ENCODE data around the gene SDHC. TPM values are rescaled to one million over a fixed set of nuclear protein-coding genes. Genes with fewer than 3 reads are reported as not detected.

The SDHC gene
- total and polyA plus RNA-seq, 3 experiments from 2014 or later, result 199 to 232 (median 226) TPM

DNA sequence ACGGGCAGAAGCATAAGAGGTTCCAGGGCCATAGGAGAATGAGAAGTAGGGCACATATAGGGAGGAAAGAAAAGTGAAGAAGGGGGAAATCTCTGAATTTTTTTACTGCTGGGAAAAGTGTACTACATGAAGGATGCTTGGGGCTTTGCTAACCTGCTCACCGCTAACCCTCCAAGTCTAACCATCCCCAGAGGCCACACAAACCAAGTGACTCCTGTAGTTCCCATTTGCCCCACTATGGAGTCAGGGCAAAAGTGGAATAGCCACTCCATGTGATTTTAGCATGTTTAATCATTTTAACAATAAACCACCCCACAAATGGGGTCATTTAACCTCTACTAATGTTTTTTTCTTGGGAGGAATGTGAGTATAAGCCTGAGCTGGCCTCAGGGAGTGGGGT lies 29.1 kb upstream of the SDHC start:
- H3K27ac Mint-ChIP-seq, result peak overlapping the region in 1 of 8 donors; percentile 36
- Histone ChIP-seq H3K36me3 (ENCODE audit: insufficient read depth, low read length) (no peaks in the 10 kb centered on the region), H3K4me1 (ENCODE audit: insufficient read depth, low read length) (no peaks in the 10 kb centered on the region), H3K9me3 (ENCODE audit: low read length) (no peaks in the 10 kb centered on the region), H3K27me3 (ENCODE audit: insufficient read depth, low read length, poor library complexity, severe bottlenecking) (no peaks in the 10 kb centered on the region), H3K27ac (ENCODE audit: low read depth, low read length) (no peak overlapping the region), H3K4me3 (ENCODE audit: low read length) (no peak overlapping the region)
- peaks cover 0 to 7% (median 7%) of the 10 kb centered on the region in 3 donors for H3K36me3 Mint-ChIP-seq
- ChIA-PET CTCF (no interaction called here), POLR2A (interaction anchor here (0.7 kb wide), 1 partner anchor 180 kb away, joined by 4 read pairs; no protein-coding TSS in a partner anchor)
- no peak for DNase-seq
- peaks cover 0 to 3% of the 10 kb centered on the region in 2 donors for H3K27me3 Mint-ChIP-seq
- no peaks in the 10 kb centered on the region for H3K9me3 Mint-ChIP-seq
- no peak overlapping the region for H3K4me3 Mint-ChIP-seq
- no peaks in the 10 kb centered on the region for H3K4me1 Mint-ChIP-seq

DNA sequence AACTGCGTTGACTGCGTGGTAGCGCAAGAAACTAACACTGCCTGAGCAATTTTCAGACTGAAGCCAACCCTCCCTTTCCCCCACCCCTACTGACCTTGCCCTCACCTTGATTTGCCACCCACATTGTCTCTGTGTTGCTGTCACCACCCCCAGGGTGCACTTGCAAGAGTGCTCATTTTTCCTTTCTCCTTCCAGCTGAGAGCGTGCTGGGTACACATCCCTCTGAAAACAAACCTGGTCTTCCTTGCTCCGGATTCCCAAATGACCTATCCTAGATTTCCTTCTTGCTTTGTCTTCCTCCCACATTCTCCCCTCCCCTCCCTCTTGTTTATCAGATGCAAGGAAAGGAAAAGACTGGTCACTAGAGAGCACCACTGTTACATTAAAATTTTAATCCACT lies 28.7 kb upstream of the SDHC start:
- peaks cover 0 to 7% (median 3%) of the 10 kb centered on the region in 3 donors for H3K36me3 Mint-ChIP-seq
- H3K27ac Mint-ChIP-seq, result peak overlapping the region in 1 of 8 donors; percentile 38
- H3K4me3 Mint-ChIP-seq, result no peak overlapping the region
- Histone ChIP-seq H3K4me1 (ENCODE audit: insufficient read depth, low read length) (no peaks in the 10 kb centered on the region), H3K27me3 (ENCODE audit: insufficient read depth, low read length, poor library complexity, severe bottlenecking) (no peaks in the 10 kb centered on the region), H3K9me3 (ENCODE audit: low read length) (no peaks in the 10 kb centered on the region), H3K27ac (ENCODE audit: low read depth, low read length) (no peak overlapping the region), H3K36me3 (ENCODE audit: insufficient read depth, low read length) (no peaks in the 10 kb centered on the region), H3K4me3 (ENCODE audit: low read length) (no peak overlapping the region)
- CTCF ChIA-PET, result no interaction called here
- H3K4me1 Mint-ChIP-seq, result no peaks in the 10 kb centered on the region
- H3K9me3 Mint-ChIP-seq, result no peaks in the 10 kb centered on the region
- peaks cover 0 to 3% of the 10 kb centered on the region in 2 donors for H3K27me3 Mint-ChIP-seq
- DNase-seq, result no peak
- POLR2A ChIA-PET, result interaction anchor here (0.7 kb wide), 1 partner anchor 180 kb away, joined by 4 read pairs; no protein-coding TSS in a partner anchor

DNA sequence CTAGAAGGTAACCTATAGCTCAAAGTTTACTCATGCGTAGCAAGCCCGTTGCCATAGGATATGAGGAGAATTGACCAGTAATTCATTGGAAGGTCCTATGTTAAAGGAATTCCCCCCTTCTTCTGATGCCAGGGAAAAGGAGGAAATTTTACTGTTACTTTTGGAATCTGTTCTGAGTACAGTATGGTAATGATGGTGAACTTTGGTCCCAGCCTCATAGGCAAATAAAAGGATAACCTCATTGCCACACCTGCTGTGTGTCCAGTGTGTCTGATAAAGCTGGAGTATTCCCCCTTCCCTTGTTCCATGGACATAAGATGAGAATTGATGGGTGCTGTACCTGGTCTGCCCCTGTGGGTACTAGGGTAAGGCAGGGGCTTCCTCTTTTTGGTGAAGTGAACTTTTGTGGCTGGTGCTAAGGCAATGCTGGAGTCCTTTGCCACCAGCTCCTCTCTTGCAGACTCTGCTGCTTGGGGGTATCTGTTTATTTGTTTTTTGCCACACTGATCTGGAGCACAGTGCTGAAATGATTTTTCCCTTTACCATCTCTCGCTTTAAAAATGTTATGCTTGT lies 26.6 kb upstream of the SDHC start:
- H3K36me3 ChIP-seq (ENCODE audit: insufficient read depth, low read length), result no peaks in the 10 kb centered on the region
- Mint-ChIP-seq H3K27me3 (peaks cover 0 to 4% of the 10 kb centered on the region in 2 donors), H3K27ac (no peak overlapping the region), H3K9me3 (no peaks in the 10 kb centered on the region), H3K4me3 (no peak overlapping the region), H3K36me3 (peaks cover 0 to 6% (median 3%) of the 10 kb centered on the region in 3 donors), H3K4me1 (peaks cover 0 to 4% (median 0%) of the 10 kb centered on the region in 3 donors)
- no peak overlapping the region for H3K4me3 ChIP-seq (ENCODE audit: low read length)
- H3K4me1 ChIP-seq (ENCODE audit: insufficient read depth, low read length), result no peaks in the 10 kb centered on the region
- no peaks in the 10 kb centered on the region for H3K9me3 ChIP-seq (ENCODE audit: low read length)
- H3K27me3 ChIP-seq (ENCODE audit: insufficient read depth, low read length, poor library complexity, severe bottlenecking), result no peaks in the 10 kb centered on the region
- ChIA-PET POLR2A (interaction anchor here (0.6 kb wide), 1 partner anchor 29 kb away, joined by 5 read pairs; no protein-coding TSS in a partner anchor), CTCF (interaction anchor here (1.1 kb wide), 1 partner anchor 95 kb away, joined by 5 read pairs; no protein-coding TSS in a partner anchor)
- no peak overlapping the region for H3K27ac ChIP-seq (ENCODE audit: low read depth, low read length)
- no peak for DNase-seq

DNA sequence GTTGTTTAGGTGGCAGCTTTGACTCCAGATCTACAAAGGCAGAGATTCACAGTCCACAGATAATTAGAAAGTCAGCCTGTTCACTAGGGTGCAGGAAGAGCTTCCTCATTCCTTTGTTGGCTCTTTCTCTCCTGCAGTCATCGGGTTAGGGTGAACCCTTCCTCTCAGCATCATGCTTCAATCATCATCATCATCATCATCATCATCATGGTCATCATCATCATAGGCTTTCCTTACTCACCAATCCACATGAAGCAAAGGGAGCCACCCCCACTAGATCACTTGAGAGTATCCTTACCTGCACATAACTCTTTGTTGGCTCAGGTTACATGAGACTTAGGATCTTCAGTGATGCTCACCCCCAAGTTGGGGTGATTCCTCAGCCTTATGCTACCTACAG lies 23.4 kb upstream of the SDHC start:
- no peaks in the 10 kb centered on the region for H3K4me1 ChIP-seq (ENCODE audit: insufficient read depth, low read length)
- no peak for DNase-seq
- Mint-ChIP-seq H3K4me1 (peaks cover 0 to 4% (median 0%) of the 10 kb centered on the region in 3 donors), H3K27me3 (peaks cover 0 to 4% of the 10 kb centered on the region in 2 donors), H3K4me3 (no peak overlapping the region), H3K9me3 (no peaks in the 10 kb centered on the region), H3K27ac (no peak overlapping the region), H3K36me3 (no peaks in the 10 kb centered on the region)
- H3K27me3 ChIP-seq (ENCODE audit: insufficient read depth, low read length, poor library complexity, severe bottlenecking), result no peaks in the 10 kb centered on the region
- no peaks in the 10 kb centered on the region for H3K36me3 ChIP-seq (ENCODE audit: insufficient read depth, low read length)
- CTCF ChIA-PET, result interaction anchor here (0.6 to 2.9 kb wide), 20 partner anchors 8 to 300 kb away, joined by 3 to 21 read pairs (median 4); partner anchors contain the start of genes SDHC and TOMM40L
- H3K4me3 ChIP-seq (ENCODE audit: low read length), result no peak overlapping the region
- POLR2A ChIA-PET, result interaction anchor here (1.1 kb wide), 1 partner anchor 16 kb away, joined by 5 read pairs; no protein-coding TSS in a partner anchor
- H3K9me3 ChIP-seq (ENCODE audit: low read length), result no peaks in the 10 kb centered on the region
- no peak overlapping the region for H3K27ac ChIP-seq (ENCODE audit: low read depth, low read length)

DNA sequence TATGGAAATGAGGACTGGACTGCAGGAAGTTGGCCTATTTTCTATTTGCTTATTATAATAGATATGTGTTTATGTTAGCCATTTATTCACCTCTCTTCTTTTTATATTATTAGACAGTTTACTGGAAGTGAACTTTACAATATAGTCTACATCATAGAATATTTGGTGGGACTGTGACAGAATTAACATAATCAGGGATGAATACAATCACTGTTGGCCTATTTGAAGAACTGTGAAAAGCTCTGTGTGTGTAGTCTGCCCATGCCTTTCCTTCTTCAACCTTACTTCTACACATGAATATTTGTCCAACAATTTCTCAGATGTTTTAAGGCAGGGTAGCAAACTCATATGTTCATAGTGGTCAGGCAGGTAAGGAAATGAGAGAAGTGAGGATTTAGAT lies 16.8 kb upstream of the SDHC start:
- H3K4me3 ChIP-seq (ENCODE audit: low read length), result no peak overlapping the region
- H3K27ac ChIP-seq (ENCODE audit: low read depth, low read length), result no peak overlapping the region
- Mint-ChIP-seq H3K4me1 (peaks cover 0 to 6% (median 4%) of the 10 kb centered on the region in 3 donors), H3K9me3 (no peaks in the 10 kb centered on the region), H3K4me3 (no peak overlapping the region), H3K36me3 (peaks cover 0 to 5% (median 0%) of the 10 kb centered on the region in 3 donors), H3K27me3 (no peaks in the 10 kb centered on the region), H3K27ac (no peak overlapping the region)
- H3K36me3 ChIP-seq (ENCODE audit: insufficient read depth, low read length), result no peaks in the 10 kb centered on the region
- ChIA-PET CTCF (no interaction called here), POLR2A (no interaction called here)
- H3K4me1 ChIP-seq (ENCODE audit: insufficient read depth, low read length), result no peaks in the 10 kb centered on the region
- no peaks in the 10 kb centered on the region for H3K9me3 ChIP-seq (ENCODE audit: low read length)
- DNase-seq, result no peak
- H3K27me3 ChIP-seq (ENCODE audit: insufficient read depth, low read length, poor library complexity, severe bottlenecking), result no peaks in the 10 kb centered on the region

DNA sequence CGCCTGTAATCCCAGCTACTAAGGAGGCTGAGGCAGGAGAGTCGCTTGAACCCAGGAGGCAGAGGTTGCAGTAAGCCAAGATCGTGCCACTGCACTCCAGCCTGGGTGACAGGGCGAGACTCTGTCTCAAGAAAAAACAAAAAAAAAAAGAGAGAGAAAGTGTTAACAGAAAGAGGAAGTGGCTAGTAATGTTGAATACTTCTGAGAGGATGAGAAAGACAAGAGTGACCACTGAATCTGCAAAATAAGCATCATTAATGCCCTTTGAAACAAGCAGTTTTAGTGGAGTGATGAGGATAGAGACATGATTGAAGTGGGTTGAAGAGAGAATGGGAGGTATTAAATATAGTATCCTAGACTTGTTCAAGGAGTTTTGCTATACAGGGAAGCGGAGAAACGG lies 16.1 kb upstream of the SDHC start:
- CTCF ChIA-PET, result no interaction called here

DNA sequence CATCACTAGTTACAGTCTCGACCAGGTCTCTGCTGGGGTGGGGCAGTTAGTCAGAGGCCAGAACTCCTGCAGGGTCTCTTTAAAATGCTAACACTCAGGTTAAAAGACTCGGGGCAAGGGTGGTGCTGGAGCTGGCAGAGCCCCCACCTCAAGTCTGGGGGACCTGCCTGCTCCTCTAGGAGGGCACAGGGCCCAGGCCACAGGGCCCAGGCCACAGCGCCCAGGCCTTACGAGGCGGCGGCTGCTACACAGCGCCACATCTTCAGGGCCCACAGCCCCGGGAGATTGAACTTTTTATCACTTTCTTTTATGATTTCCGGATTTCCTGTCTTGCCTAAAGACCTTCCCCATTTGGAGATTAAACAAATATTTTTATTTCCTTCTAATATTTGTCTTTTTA lies 14.8 kb upstream of the SDHC start:
- ChIA-PET CTCF (interaction anchor here (1.1 kb wide), 1 partner anchor 74 kb away, joined by 4 read pairs; the partner anchor contains the start of gene TOMM40L), POLR2A (interaction anchor here (0.7 kb wide), 1 partner anchor 30 kb away, joined by 5 read pairs; no protein-coding TSS in a partner anchor)
- Histone ChIP-seq H3K27ac (ENCODE audit: low read depth, low read length) (no peak overlapping the region), H3K27me3 (ENCODE audit: insufficient read depth, low read length, poor library complexity, severe bottlenecking) (no peaks in the 10 kb centered on the region), H3K36me3 (ENCODE audit: insufficient read depth, low read length) (no peaks in the 10 kb centered on the region), H3K4me1 (ENCODE audit: insufficient read depth, low read length) (peaks cover 11% of the 10 kb centered on the region), H3K9me3 (ENCODE audit: low read length) (no peaks in the 10 kb centered on the region), H3K4me3 (ENCODE audit: low read length) (no peak overlapping the region)
- no peaks in the 10 kb centered on the region for H3K9me3 Mint-ChIP-seq
- H3K4me1 Mint-ChIP-seq, result peaks cover 11 to 24% (median 23%) of the 10 kb centered on the region in 3 donors
- peaks cover 0 to 10% (median 1%) of the 10 kb centered on the region in 3 donors for H3K36me3 Mint-ChIP-seq
- DNase-seq, result peak in 1 of 5 donors; percentile 13
- H3K27me3 Mint-ChIP-seq, result no peaks in the 10 kb centered on the region
- H3K27ac Mint-ChIP-seq, result no peak overlapping the region
- no peak overlapping the region for H3K4me3 Mint-ChIP-seq

More for the DNA sequence above, 16.1 kb upstream of the SDHC start:
- Histone ChIP-seq H3K36me3 (ENCODE audit: insufficient read depth, low read length) (no peaks in the 10 kb centered on the region), H3K27ac (ENCODE audit: low read depth, low read length) (no peak overlapping the region), H3K4me3 (ENCODE audit: low read length) (no peak overlapping the region), H3K27me3 (ENCODE audit: insufficient read depth, low read length, poor library complexity, severe bottlenecking) (no peaks in the 10 kb centered on the region), H3K4me1 (ENCODE audit: insufficient read depth, low read length) (no peaks in the 10 kb centered on the region), H3K9me3 (ENCODE audit: low read length) (no peaks in the 10 kb centered on the region)
- no peaks in the 10 kb centered on the region for H3K9me3 Mint-ChIP-seq
- H3K27ac Mint-ChIP-seq, result peak overlapping the region in 1 of 8 donors; percentile 74
- peaks cover 0 to 9% (median 0%) of the 10 kb centered on the region in 3 donors for H3K36me3 Mint-ChIP-seq
- no peaks in the 10 kb centered on the region for H3K27me3 Mint-ChIP-seq
- POLR2A ChIA-PET, result no interaction called here
- peaks cover 0 to 11% (median 11%) of the 10 kb centered on the region in 3 donors for H3K4me1 Mint-ChIP-seq
- DNase-seq, result no peak
- no peak overlapping the region for H3K4me3 Mint-ChIP-seq

DNA sequence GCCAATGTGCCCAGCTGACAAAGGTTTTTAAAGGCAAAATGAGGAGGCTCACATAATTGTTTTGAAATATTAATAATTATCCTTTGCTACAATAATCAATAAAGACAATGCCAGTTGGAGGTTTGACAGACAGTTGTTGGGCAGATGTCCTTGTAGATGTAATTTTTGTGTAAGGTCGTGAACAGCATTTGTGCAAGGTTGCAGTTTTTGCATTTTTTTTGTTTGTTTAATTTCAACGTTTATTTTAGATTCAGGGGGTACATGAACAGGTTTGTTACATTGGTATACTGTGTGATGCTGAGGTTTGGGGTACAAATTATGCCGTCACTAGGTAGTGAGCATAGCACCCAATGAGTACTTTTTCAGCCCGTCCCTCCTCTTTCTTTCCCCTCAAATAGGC lies 13.7 kb upstream of the SDHC start:
- POLR2A ChIA-PET, result interaction anchor here (0.7 kb wide), 1 partner anchor 84 kb away, joined by 4 read pairs; no protein-coding TSS in a partner anchor
- Mint-ChIP-seq H3K9me3 (no peaks in the 10 kb centered on the region), H3K36me3 (peaks cover 0 to 12% (median 1%) of the 10 kb centered on the region in 3 donors), H3K4me1 (peaks cover 21 to 34% (median 34%) of the 10 kb centered on the region in 3 donors), H3K27ac (no peak overlapping the region), H3K4me3 (no peak overlapping the region), H3K27me3 (no peaks in the 10 kb centered on the region)
- Histone ChIP-seq H3K27ac (ENCODE audit: low read depth, low read length) (no peak overlapping the region), H3K4me1 (ENCODE audit: insufficient read depth, low read length) (peaks cover 22% of the 10 kb centered on the region), H3K9me3 (ENCODE audit: low read length) (no peaks in the 10 kb centered on the region), H3K4me3 (ENCODE audit: low read length) (no peak overlapping the region), H3K27me3 (ENCODE audit: insufficient read depth, low read length, poor library complexity, severe bottlenecking) (no peaks in the 10 kb centered on the region), H3K36me3 (ENCODE audit: insufficient read depth, low read length) (no peaks in the 10 kb centered on the region)
- no peak for DNase-seq
- CTCF ChIA-PET, result interaction anchor here (0.6 kb wide), 1 partner anchor 80 kb away, joined by 3 read pairs; no protein-coding TSS in a partner anchor

Data from CD8-positive, alpha-beta memory T cell (primary cell).